HG03575 (cell line): Measurements from ENCODE around the gene ETV6.

Experiments
- ATAC-seq: cut with Tn5 transposase; IDR thresholded peaks from one replicate; pipeline ENCODE4 v1.9.1; 2021; ENCODE audit not compliant: unreplicated experiment, insufficient number of reproducible peaks, low FRiP score; ENCODE audit errors: extremely low read depth

ETV6 gene

GRCh38 chr12:11639454-11639853 is 10.0 kb upstream of the ETV6 start:
- ATAC-seq, result no peak

DNA sequence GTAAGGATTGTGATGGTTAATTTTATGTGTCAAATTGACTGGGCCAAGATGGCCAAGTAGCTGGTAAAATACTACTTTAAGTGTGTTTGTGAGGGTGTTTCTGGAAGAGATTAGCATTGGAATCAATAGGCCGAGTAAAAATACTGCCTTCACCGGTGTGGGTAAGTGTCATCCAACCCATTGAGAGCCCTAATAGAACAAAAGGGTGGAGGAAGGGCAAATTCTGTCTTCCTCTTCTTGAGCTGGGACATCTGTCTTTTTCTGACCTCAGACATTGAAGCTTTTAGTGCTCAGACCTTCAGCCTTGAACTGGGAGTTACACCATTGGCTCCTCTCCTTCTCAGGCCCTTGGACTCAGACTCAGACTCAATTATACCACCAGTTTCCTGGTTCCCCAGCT is 8.0 kb upstream of the ETV6 start:
- no peak for ATAC-seq

GRCh38 chr12:11642785-11643184 is 6.7 kb upstream of the ETV6 start:
- ATAC-seq, result no peak

GRCh38 chr12:11645391-11645790 is 4.1 kb upstream of the ETV6 start:
- no peak for ATAC-seq

- ATAC-seq, result no peak
Observed at GRCh38 chr12:11648514-11649412, 711 bp upstream of the ETV6 start.

DNA sequence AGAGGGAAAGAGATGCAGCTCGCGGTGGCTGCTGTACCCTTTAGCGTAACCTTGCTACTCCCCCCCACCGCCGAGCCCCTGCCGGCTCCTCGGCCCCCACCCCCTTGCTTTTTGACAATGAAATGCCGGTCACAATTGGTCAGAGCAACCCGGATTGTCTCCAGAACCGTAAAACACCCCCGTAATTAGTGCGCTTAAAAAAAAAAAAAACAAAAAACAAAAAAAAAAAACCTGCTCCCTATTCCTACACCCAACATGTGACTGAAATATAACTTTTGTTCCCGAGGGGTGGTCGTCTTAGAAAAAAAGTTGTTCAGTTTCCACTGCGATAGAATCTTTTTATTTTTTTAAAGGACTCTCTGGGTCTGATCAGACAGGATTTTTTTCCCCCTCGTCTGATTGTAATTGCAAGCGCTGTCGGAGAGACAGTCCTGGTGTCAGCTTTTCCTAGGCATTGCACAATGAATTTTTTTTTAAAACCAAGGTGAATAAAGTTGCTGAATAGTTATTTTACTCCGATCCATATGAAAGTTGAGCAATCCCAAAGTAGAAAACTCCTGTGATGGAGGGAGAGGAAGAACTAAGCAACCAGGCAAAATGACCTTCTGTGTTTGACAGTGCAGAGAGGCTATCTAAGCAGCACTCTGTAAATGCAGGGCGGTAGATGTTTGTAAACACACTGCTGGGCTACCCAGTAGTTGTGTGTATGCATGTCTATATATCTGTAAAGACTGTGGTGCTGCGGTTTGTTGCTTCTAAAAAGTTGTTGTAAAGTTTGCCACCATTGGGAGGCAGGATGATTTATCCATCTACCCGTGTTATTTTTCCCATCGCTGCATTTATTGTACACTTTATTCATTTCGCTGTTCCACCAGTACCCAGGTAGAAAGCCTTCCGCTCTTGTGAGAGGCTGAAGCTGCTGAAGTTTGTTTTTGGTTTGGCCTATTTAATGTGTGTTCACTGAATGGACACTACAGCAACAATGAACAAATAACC is 1.1 kb downstream of the ETV6 start:
- no peak for ATAC-seq

- ATAC-seq, result no peak
Observed at GRCh38 chr12:11651381-11651780, 1.9 kb downstream of the ETV6 start.

DNA sequence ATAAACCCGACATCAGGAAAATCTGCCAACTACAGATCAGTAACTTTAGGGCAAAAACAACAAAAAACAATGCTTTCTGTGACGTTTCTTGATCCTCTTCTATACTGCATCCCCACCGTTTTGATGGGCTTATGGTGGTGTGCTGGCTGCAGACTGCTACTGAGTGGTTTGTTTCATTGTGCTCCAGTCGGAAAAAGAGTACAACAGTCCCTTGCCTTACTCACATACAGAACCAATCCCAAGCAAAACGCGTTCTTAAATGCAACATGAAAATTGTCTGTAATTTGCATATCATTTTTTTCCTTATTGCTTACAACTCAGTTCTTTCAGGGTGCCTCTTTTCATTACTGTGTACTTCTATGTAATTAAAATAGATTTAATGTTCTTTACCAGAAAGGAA is 2.3 kb downstream of the ETV6 start:
- no peak for ATAC-seq

- peak; percentile 21 for ATAC-seq
Observed at GRCh38 chr12:11652351-11653040, 3.0 kb downstream of the ETV6 start.

- ATAC-seq, result no peak
Observed at GRCh38 chr12:11653215-11653753, 3.8 kb downstream of the ETV6 start.

GRCh38 chr12:11654338-11654737 is 4.9 kb downstream of the ETV6 start:
- ATAC-seq, result no peak

DNA sequence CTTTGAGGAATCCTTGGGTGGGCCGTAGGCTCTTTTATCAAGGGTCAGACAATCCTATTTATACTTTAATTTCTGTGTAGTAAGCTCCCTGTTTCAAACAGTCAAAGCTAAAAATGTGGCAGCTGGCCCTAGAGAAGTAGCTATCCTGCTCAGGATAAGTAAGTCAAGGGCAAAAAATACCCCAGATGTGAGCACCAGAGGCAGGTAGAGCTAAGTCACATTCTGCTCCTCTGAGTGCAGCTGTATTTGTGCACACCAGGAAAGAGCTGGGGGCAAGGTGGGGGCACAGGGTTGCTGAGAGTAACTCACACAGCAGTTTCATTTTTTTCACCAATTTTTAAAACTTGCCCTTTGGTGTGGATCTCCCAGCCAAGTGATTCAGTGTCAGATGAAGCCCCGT is 5.3 kb downstream of the ETV6 start:
- no peak for ATAC-seq

DNA sequence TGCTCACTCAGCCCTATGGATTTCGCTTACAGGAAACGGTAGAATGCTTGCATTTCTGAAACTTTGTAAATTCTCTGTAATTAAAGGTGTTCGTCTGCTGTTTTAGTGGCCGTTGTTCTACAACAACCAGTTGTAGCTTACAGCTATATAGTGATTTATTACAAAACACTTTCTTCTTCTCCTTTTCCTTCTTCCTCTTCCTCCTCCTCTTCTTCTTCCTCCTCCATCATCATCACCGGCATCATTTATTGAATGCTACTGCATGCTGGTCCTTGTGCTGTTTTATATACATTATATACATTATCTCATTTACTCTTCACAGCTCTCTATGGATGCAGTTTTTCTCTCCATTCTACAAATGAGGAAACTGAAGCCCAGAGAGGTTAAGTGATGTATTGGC is 6.4 kb downstream of the ETV6 start:
- no peak for ATAC-seq

GRCh38 chr12:11656550-11656949 is 7.1 kb downstream of the ETV6 start:
- ATAC-seq, result no peak

GRCh38 chr12:11657511-11657910 is 8.0 kb downstream of the ETV6 start:
- no peak for ATAC-seq

DNA sequence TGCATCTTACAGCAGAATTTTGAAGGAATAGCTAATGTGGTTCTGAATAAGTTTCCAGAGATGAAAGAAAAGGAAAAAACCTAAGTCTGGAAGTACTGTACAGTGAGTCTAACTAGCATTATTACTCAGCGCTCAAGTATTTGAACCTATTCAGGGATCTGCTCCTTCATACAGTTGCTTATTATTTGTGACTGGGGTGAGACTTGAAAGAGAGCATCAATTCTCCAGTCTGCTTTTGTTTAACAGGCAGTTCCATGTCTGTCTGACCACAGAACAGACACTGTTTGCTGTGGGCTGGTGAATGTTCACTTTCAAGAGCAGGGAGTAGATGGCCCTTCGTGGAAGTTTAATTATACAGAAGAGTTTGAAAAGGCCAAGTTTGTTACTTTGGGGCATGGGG is 9.3 kb downstream of the ETV6 start:
- no peak for ATAC-seq

DNA sequence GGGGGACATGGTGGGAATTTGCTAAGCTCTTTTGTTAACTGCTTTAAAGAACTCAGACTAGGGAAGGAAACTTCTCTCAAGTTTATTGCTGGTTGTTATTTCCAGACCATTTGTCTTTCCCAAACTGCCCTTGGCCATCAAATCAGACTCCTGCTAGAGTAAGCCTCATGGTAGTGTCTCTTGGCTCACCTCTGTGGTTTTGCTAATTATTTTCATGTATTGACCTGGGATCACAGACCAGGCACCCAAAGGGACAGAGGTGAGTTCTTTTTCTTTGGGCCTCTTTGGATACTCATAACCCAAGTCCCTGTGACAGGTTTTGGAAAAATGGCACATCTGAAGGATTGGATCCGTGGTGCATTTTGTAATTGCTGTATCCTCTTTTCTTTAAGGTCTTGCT is 11.2 kb downstream of the ETV6 start:
- ATAC-seq, result no peak

DNA sequence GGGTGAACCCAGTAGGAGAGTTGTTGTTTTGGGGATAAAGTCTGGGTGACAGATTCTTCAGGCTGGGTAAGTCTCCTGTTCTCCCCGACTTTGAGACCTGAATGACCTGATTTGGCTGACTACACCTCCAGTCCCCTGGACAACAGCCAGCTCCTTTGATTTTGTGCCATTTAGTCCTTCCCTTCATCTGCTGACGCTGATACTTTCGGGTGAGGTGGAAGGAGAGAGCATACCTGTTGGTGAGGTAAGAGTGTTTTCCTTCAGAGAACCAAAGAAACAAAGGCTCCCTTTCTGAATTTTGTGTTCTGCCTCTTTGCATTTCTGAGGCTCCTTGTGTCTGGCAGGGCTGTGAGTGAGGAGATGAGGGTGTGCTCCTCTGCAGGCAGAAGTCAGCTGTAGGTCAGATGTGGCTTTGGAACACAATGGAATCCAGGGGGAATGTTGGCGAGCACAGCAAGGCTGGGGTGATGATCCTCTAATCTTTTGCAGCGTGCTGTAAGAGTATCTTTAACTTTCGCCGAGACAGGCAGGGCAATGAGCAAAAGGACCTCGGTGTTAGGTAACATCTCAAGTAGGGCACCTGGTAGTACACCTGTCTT is 12.1 kb downstream of the ETV6 start:
- no peak for ATAC-seq

DNA sequence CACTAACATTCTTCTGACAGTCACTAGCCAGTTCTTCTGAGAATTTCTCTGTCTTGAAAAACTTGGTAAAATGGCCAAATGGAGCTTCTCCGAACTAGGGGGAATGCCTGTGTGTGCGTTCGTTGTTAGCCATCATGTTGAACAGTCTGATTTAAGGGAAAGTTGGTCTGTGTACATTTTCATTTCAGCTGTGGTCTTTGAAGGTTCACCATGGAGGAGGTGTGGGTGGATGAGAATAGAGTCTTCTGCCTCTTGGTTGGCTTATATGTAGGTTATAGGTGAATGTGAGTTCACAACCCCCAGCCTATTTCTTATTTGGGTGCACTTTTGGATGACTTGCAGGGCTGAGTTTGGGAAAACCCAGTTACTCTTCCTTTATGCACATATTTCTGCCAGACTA is 12.9 kb downstream of the ETV6 start:
- no peak for ATAC-seq
